Measurements from ENCODE around the gene CD27.
A peak's percentile ranks its signal among the peaks of the same experiment; 100 is the strongest.
"Not testable (repeated sequence)": the region's sequence is repeated elsewhere in the genome, so short reads cannot be mapped to it uniquely, and the experiment has no call there.

Gene CD27

DNA sequence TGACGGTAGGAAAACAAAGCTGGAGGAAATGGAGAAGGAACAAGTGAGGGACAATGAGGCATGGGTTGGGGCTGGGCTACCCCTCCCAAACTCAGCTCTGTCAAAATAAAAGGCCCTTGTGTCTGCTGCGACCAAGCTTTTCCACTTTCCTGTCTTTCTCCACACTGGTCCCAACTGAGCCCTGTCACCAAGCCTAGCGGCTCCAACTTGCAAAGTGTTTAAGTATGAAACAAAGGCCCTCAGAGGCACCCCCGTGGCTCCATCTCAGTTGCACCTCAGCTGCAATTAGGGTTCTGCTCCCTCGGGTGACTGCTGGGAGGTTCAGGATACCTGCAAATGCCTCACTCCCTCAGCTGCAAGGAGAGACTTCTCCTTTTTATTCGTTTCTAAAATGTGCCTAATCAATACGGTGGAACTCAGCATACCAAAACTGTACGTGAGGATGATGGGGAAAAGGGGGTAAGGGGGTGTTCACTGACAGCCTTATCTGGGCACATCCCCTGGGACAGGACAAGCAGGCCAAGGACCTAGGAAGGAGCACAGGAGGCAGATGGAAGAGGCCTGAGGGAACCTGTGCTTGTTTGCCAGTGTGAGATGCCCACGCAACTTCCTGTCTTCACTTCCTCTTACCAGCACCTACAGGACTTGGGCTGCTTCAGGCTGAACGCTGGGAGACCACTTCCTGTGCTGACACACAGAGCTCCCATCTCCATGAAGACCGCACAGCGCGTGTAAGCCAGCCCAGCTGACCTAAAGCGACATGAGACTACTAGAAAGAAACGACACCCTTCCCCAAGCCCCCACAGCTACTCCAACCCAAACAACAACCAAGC, 16.9 kb downstream of the CD27 start:
- peak; percentile 91 for DNase-seq

DNA sequence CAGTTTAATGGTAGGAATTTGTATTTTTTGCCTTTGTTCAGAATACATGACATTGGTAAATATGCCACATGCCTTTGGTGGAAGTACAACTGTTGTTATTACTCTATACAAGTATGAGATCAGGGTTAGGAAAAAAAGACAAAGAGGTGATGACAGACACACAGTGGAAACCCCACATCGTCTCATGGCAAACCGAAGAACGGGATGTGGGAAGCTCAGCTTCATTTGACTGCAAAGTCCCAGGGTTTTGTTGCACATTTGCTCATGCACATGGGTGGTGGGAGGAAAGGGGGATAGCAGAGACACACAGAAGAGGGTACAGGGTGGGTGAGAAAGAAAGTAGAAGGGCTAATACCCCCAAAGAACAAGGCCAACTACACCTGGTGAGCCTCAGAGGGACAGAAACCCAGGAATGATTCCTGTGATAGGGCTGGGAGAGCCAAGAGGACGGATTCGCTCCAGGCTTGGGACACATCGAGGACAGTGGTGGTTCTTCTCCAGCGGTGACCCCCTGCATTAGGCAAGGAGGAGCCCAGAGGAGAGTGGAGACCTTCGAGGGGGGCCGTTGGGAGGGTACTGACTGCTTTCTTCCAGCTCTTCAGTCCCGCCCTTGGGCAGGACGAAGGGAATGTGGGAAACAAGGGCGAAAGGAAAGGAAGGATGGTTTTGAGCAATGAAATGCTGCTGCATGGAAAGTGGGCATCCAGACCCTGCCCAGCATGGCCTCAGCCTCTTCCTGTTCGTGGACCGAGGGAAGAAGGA, 17.7 kb downstream of the CD27 start:
- DNase-seq, result peak; percentile 58

DNA sequence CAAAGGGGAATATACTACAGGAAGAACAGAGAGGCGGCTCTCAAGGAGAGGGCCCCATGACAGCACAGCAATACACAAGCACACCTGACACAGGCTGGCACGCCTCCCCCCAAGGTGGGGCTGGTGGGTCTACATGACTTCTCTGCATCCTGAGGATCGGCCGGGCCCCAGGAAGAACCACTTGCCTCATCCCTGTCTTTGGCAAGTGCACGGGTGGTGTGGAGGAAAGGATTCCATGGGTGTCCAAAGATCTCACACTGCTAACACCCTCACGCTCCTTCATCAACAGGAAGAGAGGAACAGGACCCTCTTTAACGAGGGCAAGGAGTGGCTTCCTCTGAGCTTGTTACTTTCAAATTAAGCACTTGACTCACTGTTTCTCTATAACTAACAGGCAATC, 18.5 kb downstream of the CD27 start:
- DNase-seq, result no peak

DNA sequence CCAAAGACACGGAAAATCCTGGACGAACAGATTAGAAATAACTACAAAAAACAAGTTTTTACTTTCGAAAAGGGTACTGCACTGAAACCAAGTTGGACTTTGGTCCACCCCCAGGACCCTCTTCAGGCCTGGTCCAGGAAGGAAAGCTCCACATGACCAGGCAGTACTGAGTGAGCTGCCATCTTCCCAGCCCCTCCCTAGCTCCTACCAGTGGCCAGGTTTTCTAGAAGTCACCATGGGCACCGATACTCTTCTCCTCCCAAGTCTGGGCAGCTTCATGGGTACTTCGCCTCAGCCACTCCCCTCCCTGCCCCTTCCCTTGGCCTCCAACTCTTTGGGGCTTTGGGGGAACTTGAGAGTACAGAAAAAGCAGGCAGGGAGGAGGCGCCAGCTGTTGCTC, 19.1 kb downstream of the CD27 start:
- no peak for DNase-seq

DNA sequence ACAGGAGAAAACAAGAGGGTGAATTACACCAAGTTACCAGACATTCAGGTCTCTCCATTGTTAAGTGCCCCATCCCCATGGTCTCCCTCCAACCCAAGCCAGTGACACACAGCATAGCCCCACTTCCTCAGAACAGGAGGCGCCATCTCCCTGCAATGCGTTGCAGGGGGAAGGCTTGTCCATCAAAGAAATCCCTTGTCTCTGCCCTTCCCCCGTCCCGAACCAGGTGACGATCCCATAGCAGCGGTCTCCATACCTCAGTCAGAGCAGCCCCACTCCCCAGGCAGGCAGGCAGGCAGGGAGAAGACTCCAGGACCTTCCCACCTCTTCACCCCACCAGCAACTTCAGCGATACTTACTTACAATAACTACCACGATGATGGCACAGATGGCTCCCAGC, 19.8 kb downstream of the CD27 start:
- no peak for DNase-seq

GRCh38 chr12:6465467-6466183, 20.9 kb downstream of the CD27 start:
- DNase-seq, result peak; percentile 49

GRCh38 chr12:6466184-6466573, 21.4 kb downstream of the CD27 start:
- no peak for DNase-seq

- not testable (repeated sequence) for DNase-seq
These were observed 22.0 kb downstream of the CD27 start for GRCh38 chr12:6466751-6467150.

DNA sequence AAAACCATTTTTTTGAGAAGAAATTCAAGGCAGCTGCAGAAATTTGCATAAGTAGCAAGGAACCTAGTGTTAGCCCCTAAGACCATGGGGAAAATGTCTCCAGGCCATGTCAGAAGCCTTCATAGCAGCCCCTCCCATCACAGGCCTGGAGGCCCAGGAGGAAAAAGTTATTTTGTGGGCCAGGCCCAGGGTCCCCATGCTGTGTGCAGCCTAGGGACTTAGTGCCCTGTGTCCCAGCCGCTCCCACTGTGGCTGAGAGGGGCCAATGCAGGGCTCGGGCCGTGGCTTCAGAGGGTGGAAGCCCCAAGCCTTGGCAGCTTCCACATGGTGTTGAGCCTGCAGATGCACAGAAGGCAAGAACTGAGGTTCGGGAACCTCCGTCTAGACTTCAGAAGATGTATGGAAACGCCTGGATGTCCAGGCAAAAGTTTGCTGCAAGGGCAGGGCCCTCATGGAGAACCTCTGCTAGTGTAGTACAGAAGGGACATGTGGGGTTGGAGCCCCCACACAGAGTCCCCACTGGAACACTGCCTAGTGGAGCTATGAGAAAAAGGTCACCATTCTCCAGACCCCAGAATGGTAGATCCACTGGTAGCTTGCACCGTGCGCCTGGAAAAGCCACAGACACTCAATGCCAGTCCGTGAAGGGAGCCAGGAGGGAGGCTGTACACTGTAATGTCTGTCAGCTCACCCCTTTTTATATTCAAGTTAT, 23.0 kb downstream of the CD27 start:
- not testable (repeated sequence) for DNase-seq

DNA sequence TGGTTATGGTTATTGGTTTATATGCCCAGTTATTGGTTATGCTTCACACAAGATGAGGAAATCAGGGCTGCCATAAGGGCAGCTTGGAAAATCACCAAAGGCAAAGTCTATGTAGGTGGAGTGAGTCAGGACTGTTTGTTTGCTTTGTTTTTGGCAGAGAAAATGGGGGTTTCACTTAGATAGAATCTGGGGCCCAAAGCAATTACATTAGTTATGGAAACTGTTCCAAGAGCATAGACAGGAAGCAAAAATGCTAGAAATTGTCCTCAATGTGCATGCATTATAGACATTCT, 23.5 kb downstream of the CD27 start:
- DNase-seq, result no peak

- DNase-seq, result no peak
These were observed 24.3 kb downstream of the CD27 start for GRCh38 chr12:6469092-6469491.

DNA sequence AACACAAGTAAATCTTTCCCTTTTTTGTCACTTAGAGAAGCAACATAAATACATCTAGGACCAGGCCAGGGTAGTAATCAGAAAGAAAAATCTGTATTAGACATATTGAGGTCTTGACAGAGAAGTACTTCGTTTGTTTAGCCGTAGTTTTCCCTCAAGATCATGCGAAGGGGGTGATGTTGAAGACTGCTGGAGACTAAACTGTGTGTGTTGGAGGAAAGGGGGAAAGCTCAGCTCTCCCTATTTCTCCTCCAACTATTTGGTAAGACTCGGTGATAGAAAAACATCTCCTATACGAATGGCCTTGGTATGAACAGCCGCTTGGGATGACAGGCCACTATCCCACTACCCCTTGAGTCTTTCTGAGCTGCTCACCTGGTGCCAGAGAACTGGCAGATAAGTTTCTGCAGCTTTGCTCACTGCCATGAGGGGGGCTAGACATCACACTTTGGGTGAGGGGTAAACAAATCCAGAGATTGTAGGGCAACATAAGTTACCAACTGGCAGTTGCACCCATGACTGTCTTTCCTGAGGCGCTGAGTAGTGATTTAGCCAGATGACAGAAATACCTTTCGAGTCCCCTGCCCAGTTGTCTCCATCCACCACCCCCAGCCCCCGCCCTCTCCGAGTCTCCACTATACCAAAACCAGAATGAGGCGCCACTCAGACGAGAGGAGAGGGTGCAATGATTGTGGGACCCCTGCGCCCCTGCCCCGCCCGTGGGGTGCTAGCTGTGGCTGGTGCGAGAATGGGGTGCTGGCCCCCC, 25.0 kb downstream of the CD27 start:
- no peak for DNase-seq

DNA sequence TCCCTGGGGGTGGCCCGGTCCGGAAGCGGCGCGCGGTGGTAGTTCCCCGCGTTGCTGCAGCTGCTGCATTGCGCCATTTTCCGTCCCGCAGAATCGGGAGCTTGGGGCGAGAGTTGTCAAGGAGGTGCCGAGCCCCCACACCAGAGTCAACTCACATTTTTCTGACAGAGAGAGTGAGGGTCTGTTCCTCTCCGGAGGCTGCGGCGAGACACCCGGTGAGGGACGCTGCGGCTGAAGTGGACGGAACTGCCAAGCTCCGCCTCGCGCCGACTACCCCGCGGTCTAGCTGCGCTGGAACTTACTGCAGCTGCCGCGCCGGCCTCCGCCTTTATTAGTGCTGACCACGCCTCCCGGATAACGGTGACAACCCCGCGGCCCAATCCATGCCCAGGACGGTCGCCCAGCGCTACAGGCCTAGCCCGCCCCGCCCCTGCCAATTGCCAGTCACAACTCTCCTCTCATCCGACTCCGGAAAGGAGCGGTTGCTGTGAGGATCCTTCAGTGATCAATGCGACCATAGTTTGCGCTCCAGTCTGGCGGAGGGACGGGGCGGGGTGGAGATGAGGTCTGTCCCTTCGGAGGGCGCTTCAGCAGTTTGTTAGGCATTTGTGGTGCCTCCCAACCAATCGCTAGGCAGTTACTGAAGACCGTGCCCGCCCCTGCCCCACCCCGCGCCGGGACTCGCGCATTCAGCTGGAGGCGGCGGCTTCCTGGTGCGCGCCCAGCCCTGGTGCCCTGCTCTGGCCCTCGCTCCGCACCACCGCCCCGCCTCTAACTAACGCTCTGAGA, 25.8 kb downstream of the CD27 start, which contains the start of gene VAMP1:
Gene VAMP1, minus strand, starts transcription at position 303 of the 789 bp plus-strand sequence. Its CDS starts 146 bp downstream, at position 157.
- DNase-seq, result peak; percentile 100

GRCh38 chr12:6471989-6472360, 27.2 kb downstream of the CD27 start:
- DNase-seq, result no peak

DNA sequence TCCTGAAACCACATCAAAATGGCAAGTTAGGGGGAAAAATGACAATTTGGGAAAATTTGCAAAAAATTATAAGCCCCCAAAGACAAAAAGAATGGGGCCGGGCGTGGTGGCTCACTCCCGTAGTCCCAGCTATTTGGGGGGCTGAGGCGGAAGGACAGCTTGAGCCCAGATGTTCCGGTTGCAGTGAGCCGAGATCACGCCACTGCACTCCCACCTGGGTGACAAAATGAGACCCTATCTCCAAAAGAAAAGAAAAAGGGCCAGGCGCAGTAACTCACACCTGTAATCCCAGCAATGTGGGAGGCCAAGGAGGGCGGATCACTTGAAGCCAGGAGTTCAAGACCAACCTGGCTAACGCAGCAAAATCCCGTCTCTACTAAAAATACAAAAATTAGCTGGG, 27.7 kb downstream of the CD27 start:
- no peak for DNase-seq

DNA sequence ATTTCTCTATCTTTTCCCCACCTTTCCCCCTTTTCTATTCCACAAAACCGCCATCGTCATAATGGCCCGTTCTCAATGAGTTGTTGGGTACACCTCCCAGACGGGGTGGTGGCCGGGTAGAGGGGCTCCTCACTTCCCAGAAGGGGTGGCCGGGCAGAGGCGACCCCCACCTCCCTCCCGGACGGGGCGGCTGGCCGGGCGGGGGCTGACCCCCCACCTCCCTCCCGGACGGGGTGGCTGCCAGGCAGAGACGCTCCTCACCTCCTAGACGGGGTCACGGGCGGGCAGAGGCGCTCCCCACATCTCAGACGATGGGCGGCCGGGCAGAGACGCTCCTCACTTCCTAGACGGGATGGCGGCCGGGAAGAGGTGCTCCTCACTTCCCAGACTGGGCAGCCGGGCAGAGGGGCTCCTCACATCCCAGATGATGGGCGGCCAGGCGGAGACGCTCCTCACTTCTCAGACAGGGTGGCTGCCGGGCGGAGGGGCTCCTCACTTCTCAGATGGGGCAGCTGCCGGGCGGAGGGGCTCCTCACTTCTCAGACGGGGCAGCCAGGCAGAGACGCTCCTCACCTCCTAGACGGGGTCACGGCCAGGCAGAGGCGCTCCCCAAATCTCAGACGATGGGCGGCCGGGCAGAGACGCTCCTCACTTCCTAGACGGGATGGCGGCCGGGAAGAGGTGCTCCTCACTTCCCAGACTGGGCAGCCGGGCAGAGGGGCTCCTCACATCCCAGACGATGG, 30.6 kb downstream of the CD27 start:
- DNase-seq, result not testable (repeated sequence)

- DNase-seq, result no peak
These were observed 31.7 kb downstream of the CD27 start for GRCh38 chr12:6476489-6476888.

DNA sequence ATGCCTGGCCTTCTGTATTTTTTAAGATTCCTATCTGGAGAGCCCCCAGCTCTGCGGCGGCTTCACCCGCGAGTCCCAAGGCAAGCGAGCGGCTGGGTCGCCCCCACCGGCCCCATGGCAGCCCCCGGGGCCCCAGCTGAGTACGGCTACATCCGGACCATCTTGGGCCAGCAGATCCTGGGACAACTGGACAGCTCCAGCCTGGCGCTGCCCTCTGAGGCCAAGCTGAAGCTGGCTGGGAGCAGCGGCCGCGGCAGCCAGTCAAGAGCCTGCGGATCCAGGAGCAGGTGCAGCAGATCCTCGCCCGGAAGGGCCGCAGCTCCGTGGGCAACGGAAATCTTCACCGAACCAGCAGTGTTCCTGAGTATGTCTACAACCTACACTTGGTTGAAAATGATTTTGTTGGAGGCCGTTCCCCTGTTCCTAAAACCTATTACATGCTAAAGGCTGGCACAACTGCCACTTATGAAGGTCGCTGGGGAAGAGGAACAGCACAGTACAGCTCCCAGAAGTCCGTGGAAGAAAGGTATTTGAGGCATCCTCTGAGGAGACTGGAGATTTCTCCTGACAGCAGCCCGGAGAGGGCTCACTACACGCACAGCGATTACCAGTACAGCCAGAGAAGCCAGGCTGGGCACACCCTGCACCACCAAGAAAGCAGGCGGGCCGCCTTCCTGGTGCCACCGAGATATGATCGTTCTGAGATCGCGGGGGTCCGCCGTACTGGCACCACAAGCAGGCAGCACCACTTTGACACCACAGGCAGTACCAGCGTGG, 33.0 kb downstream of the CD27 start:
- DNase-seq, result not testable (repeated sequence)

GRCh38 chr12:6478416-6478815, 33.7 kb downstream of the CD27 start:
- DNase-seq, result no peak

GRCh38 chr12:6488240-6488639, 43.5 kb downstream of the CD27 start:
- no peak for DNase-seq

Data from stimulated activated CD4-positive, alpha-beta T cell treated with anti-CD3 and anti-CD28 coated beads, Interleukin-15, amount 100 ng/mL, for 24 hours (primary cell).